Measurements from ENCODE around the gene HOXC10. TPM values are rescaled to one million over a fixed set of nuclear protein-coding genes. Genes with fewer than 3 reads are reported as not detected.

HOXC10 gene
- total RNA-seq, 3 donors from 2014 or later (not counting 1 experiment from before 2014, with no cell fraction given): not detected

- H3K36me3 ChIP-seq (ENCODE audit: control insufficient read depth, insufficient read depth, low read length): no peaks in the 10 kb centered on the region
- no peak overlapping the region for H3K4me3 ChIP-seq (ENCODE audit: low read length)
- DNase-seq (no peak), ATAC-seq (no peak)
- H3K27me3 Mint-ChIP-seq (ENCODE audit: low read depth in 2 of 2): peaks cover 83 to 85% of the 10 kb centered on the region in 2 donors
- no peaks in the 10 kb centered on the region for H3K9me3 ChIP-seq (ENCODE audit: control insufficient read depth, insufficient read depth, low read length)
- peaks cover 76% of the 10 kb centered on the region for H3K27me3 ChIP-seq (ENCODE audit: control insufficient read depth, insufficient read depth, low read length)
- H3K4me3 Mint-ChIP-seq: peak overlapping the region; percentile 25
- H3K36me3 Mint-ChIP-seq: no peaks in the 10 kb centered on the region
- H3K27ac ChIP-seq (ENCODE audit: low read length): no peak overlapping the region
- H3K4me1 Mint-ChIP-seq: peaks cover 9 to 11% of the 10 kb centered on the region in 2 donors
- peaks cover 8% of the 10 kb centered on the region for H3K4me1 ChIP-seq (ENCODE audit: control insufficient read depth, insufficient read depth, low read length)
- no peaks in the 10 kb centered on the region for H3K9me3 Mint-ChIP-seq
- intact Hi-C loops (cut with micrococcal nuclease): no loop called here
- 28% methylated on average over 21 of the region's 23 CpGs for WGBS (ENCODE audit: insufficient coverage)
- no peak overlapping the region for H3K27ac Mint-ChIP-seq
- TF ChIP-seq CTCF (IDR thresholded peaks at IDR 0.05): no peak
Measured at GRCh38 chr12:53937596-53938325, 47.2 kb upstream of the HOXC10 start.

DNA sequence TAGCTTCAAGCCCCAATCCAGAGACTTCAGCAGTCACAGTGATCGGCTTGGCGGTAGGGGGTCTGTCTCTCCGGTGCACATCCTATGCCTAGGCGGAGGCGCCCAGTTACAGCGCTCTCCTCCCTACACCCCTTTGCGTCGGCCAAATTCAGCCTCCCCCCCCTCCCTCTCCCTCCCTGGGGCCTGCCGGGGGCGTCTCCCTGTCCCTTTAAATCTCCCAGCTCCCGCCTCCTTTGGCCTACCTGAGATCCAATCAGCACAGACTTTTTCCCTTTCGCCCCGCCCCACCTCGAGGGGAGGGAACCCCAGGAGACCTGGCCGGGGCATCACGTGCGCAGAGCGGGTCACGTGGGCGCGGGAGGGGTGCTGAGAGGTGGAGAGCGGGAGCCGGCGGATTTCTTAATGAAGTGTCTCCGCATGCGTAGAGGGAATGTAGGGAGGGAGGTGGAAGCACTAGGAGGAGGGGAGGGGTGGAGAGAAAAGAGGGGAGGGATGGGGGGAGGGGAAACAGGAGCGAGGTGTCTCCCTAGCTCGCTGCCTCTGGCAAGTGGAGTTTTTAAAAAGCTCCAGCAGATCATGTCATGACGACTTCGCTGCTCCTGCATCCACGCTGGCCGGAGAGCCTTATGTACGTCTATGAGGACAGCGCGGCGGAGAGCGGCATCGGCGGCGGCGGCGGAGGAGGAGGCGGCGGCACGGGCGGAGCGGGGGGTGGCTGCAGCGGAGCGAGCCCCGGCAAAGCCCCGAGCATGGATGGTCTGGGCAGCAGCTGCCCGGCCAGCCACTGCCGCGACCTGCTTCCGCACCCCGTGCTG, 46.4 kb upstream of the HOXC10 start, which contains the start of gene HOXC13:
HOXC13 (plus strand) TSS at position 506 of the 815 bp plus-strand sequence; CDS start at position 582, 76 bp downstream.
- Histone ChIP-seq H3K4me1 (ENCODE audit: control insufficient read depth, insufficient read depth, low read length) (peaks cover 8% of the 10 kb centered on the region), H3K27ac (ENCODE audit: low read length) (no peak within 1 kb of the TSS), H3K27me3 (ENCODE audit: control insufficient read depth, insufficient read depth, low read length) (peaks cover 77% of the 10 kb centered on the region), H3K36me3 (ENCODE audit: control insufficient read depth, insufficient read depth, low read length) (no peaks in the 10 kb centered on the region), H3K4me3 (ENCODE audit: low read length) (no peak within 1 kb of the TSS), H3K9me3 (ENCODE audit: control insufficient read depth, insufficient read depth, low read length) (no peaks in the 10 kb centered on the region)
- Mint-ChIP-seq H3K9me3 (no peaks in the 10 kb centered on the region), H3K4me1 (peaks cover 9 to 11% of the 10 kb centered on the region in 2 donors), H3K27ac (no peak within 1 kb of the TSS), H3K36me3 (no peaks in the 10 kb centered on the region), H3K4me3 (peak within 1 kb of the TSS; percentile 49), H3K27me3 (ENCODE audit: low read depth in 2 of 2) (peaks cover 83 to 84% of the 10 kb centered on the region in 2 donors)
- WGBS (ENCODE audit: insufficient coverage): 9% methylated on average over 56 of the region's 56 CpGs
- TF ChIP-seq CTCF (IDR thresholded peaks at IDR 0.05): no peak
- DNase-seq: peak in 1 of 2 donors; percentile 37
- intact Hi-C loops (cut with micrococcal nuclease): no loop called here
- peak; percentile 29 to 62 (median 38) for ATAC-seq

GRCh38 chr12:53939141-53940108, 45.5 kb upstream of the HOXC10 start:
- peaks cover 9 to 11% of the 10 kb centered on the region in 2 donors for H3K4me1 Mint-ChIP-seq
- H3K27ac ChIP-seq (ENCODE audit: low read length): no peak overlapping the region
- no peaks in the 10 kb centered on the region for H3K36me3 Mint-ChIP-seq
- peaks cover 77% of the 10 kb centered on the region for H3K27me3 ChIP-seq (ENCODE audit: control insufficient read depth, insufficient read depth, low read length)
- no peak overlapping the region for H3K4me3 ChIP-seq (ENCODE audit: low read length)
- H3K27me3 Mint-ChIP-seq (ENCODE audit: low read depth in 2 of 2): peaks cover 82 to 83% of the 10 kb centered on the region in 2 donors
- peak overlapping the region; percentile 49 for H3K4me3 Mint-ChIP-seq
- ATAC-seq (no peak), DNase-seq (no peak)
- H3K27ac Mint-ChIP-seq: no peak overlapping the region
- TF ChIP-seq CTCF (IDR thresholded peaks at IDR 0.05): no peak
- H3K36me3 ChIP-seq (ENCODE audit: control insufficient read depth, insufficient read depth, low read length): no peaks in the 10 kb centered on the region
- WGBS (ENCODE audit: insufficient coverage): 12% methylated on average over 87 of the region's 91 CpGs
- H3K9me3 ChIP-seq (ENCODE audit: control insufficient read depth, insufficient read depth, low read length): no peaks in the 10 kb centered on the region
- peaks cover 8% of the 10 kb centered on the region for H3K4me1 ChIP-seq (ENCODE audit: control insufficient read depth, insufficient read depth, low read length)
- intact Hi-C loops (cut with micrococcal nuclease): no loop called here
- H3K9me3 Mint-ChIP-seq: no peaks in the 10 kb centered on the region

Data from natural killer cell (primary cell).